HG02840 (cell line): ENCODE data around the gene ASIC2.

ENCODE experiments used
- ATAC-seq: cut with Tn5 transposase; IDR thresholded peaks from one replicate; pipeline ENCODE4 v1.9.1; 2021; ENCODE audit warnings: mild to moderate bottlenecking, moderate library complexity, moderate number of reproducible peaks; ENCODE audit not compliant: unreplicated experiment, low FRiP score

ASIC2 gene

GRCh38 chr17:33209671-33210070, 83.4 kb downstream of the ASIC2 start:
- ATAC-seq = no peak

DNA sequence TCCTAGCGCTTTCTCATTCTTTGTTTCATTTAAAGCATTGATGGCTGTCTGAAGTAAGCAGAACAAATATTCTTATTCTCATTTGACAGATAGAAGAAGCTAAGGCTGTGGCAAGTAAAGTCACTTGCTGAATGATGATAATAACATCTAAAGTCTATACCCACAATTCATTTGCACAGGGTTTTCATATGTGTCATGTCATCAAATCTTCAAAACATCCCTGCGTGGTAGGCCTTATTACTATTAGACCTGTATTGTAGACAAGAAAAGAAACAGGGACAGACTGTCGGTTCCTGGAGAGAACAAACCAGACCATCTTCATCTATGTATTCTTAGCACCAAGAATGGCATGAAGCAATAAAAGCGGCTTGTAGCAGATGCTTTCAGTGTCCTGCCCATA, 85.9 kb downstream of the ASIC2 start:
- no peak for ATAC-seq

GRCh38 chr17:33205552-33205951, 87.5 kb downstream of the ASIC2 start:
- no peak for ATAC-seq

DNA sequence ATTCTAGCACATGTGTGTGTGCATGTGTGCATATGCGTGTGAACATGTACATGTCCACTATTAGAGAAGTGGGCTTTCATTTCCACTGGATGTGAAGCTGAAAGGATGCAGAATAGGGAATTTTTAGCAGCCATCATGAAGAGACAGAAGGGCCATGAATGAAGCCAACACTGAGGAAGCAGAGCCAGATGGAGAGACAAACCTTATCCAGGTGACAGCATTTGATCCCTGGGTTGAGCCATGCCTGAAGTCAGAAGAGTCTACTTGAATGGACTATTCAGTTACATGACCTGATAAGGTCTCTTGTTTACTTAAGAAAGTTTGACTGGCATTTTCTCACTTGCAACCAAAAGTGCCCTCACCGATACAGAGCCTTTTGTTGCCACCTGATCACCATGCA, 88.4 kb downstream of the ASIC2 start:
- no peak for ATAC-seq

- ATAC-seq = no peak
These were observed 88.9 kb downstream of the ASIC2 start for GRCh38 chr17:33204156-33204555.

- no peak for ATAC-seq
These were observed 90.1 kb downstream of the ASIC2 start for GRCh38 chr17:33202796-33203495.

GRCh38 chr17:33202021-33202420, 91.1 kb downstream of the ASIC2 start:
- no peak for ATAC-seq

DNA sequence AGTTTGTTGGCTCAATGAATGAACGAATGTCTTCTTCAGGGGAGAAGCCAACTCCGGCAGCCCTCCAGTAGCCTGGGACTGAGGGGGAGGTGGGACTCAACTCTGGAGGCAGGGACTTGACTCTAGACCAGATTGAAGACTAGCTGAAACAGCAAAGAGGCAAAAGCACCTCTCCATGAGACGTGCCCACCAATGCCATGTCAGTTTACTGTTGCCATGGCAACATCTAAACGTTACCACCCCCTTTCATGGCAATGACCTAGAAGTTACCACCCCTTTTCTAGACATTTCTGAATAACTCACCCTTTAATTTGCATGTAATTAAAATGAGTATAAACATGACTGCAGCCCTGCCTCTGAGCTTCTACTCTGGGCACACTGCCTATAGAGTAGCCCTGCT, 91.8 kb downstream of the ASIC2 start:
- no peak for ATAC-seq

GRCh38 chr17:33200587-33200986, 92.5 kb downstream of the ASIC2 start:
- ATAC-seq = no peak

DNA sequence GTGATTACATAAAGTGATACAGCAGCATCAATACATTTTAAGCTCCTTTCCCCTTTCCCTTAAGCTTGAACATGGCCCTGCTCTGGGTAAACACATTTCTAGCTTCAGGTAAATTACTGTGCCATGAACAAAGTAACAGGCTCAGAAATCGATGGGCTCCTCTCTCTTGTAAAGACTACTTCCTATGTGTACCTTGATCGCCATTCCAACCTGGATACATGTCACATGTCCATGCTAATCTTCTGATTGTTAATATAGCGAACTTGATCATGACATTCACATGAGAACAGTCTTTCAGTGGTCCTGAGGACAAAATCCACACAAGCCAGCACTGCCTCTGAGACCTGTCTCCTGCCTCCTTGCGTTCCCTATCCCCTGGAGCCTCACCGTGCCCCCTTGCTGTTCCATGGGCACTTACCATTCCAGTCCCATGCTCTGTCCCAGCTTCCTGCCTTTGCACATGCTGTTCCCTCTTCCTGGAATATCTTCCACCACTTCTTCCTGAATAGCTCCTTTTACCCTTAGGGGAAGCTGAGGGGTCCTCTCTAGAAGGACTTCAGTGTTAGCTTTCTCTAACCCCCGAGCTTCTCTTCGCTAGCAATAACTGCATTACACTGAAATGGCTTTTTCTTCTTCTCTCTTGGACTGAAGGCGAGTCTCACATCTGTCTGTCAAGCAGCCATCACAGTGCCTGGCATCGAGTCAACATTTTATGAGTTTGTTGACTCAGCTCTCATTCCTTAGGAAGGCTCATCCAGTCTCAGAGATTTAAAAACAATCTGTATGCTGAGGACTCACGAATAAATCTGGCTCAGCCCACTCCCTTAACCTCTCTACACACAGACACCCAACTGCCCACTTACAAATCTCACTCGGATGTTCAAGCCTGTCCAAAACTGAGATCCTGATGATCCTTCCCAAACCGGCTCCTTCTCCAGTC, 93.3 kb downstream of the ASIC2 start:
- no peak for ATAC-seq

DNA sequence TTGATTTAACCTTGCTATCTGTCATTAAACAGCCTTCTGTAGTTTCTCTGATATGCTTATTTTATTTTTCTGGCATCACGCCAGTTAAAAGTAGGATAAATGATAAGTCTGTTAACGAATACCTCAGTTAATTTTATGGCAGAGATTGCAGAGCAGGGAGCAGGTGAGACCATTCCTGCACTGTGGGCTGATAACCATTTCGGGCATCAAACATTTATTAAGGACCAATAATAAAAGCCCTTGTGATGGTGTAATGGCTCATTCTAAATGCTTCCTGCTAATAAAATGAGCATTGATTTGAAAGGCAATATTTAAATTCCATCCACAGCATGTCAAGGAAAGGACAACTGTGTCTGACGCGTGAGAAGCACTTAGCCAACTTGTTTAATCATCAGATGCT, 94.1 kb downstream of the ASIC2 start:
- ATAC-seq = no peak

- no peak for ATAC-seq
These were observed 95.8 kb downstream of the ASIC2 start for GRCh38 chr17:33197342-33197741.

GRCh38 chr17:33196883-33197282, 96.2 kb downstream of the ASIC2 start:
- ATAC-seq = no peak

GRCh38 chr17:33192951-33193911, 99.9 kb downstream of the ASIC2 start:
- ATAC-seq = no peak

- no peak for ATAC-seq
These were observed 109.5 kb downstream of the ASIC2 start for GRCh38 chr17:33183487-33184026.

DNA sequence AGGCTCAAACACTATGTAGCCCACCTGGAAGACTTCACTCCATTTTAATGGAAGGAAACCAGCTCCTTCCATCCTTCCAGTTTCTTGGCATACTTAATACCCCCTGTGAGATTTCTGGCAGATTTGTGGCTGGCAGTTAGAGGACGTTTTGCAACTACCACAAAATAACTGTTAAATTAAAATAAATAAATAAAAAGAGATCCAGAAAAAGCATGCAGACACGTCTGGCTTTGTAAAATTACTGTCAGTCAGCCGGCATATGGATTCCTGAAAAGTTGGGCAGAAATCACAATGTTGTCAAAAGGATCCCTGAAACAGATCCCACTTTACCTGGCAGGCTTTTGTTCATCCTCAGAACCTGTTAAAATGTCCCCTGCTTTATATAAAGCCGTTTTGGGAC, 113.9 kb downstream of the ASIC2 start:
- no peak for ATAC-seq

- no peak for ATAC-seq
These were observed 114.4 kb downstream of the ASIC2 start for GRCh38 chr17:33178681-33179080.

GRCh38 chr17:33175562-33175961, 117.5 kb downstream of the ASIC2 start:
- no peak for ATAC-seq

GRCh38 chr17:33171931-33172330, 121.2 kb downstream of the ASIC2 start:
- no peak for ATAC-seq

GRCh38 chr17:33169580-33170285, 123.4 kb downstream of the ASIC2 start:
- ATAC-seq = no peak
